ENCODE data around the gene KIF2B.

KIF2B gene, protein sequence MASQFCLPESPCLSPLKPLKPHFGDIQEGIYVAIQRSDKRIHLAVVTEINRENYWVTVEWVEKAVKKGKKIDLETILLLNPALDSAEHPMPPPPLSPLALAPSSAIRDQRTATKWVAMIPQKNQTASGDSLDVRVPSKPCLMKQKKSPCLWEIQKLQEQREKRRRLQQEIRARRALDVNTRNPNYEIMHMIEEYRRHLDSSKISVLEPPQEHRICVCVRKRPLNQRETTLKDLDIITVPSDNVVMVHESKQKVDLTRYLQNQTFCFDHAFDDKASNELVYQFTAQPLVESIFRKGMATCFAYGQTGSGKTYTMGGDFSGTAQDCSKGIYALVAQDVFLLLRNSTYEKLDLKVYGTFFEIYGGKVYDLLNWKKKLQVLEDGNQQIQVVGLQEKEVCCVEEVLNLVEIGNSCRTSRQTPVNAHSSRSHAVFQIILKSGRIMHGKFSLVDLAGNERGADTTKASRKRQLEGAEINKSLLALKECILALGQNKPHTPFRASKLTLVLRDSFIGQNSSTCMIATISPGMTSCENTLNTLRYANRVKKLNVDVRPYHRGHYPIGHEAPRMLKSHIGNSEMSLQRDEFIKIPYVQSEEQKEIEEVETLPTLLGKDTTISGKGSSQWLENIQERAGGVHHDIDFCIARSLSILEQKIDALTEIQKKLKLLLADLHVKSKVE

DNA sequence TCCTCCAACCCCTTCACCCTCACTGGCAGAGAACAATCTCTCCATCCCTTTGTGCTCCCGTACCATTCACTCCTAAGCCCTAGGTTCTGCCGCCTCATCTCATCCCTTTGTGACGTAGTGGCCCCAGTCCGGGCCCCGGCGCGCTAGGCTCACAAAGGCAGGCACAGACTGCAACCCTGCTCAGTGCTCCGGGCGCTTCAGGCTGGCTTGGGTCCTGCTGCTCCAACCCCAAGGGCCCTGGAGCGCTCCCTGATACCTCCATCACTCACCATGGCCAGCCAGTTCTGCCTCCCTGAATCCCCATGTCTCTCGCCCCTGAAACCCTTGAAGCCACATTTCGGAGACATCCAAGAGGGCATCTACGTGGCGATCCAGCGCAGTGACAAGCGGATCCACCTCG is at the start of gene KIF2B:
KIF2B (plus strand) TSS at position 164 of the 400 bp plus-strand sequence; CDS start at position 271, 107 bp downstream.
- Mint-ChIP-seq H3K27me3 (ENCODE audit: low read depth) (no peaks in the 10 kb centered on the region), H3K27ac (no peak within 1 kb of the TSS), H3K9me3 (peaks cover 26% of the 10 kb centered on the region), H3K4me3 (no peak within 1 kb of the TSS), H3K4me1 (ENCODE audit: low read depth) (no peaks in the 10 kb centered on the region), H3K36me3 (ENCODE audit: low read depth) (no peaks in the 10 kb centered on the region)
- no peak for DNase-seq (ENCODE audit: low spot score)

DNA sequence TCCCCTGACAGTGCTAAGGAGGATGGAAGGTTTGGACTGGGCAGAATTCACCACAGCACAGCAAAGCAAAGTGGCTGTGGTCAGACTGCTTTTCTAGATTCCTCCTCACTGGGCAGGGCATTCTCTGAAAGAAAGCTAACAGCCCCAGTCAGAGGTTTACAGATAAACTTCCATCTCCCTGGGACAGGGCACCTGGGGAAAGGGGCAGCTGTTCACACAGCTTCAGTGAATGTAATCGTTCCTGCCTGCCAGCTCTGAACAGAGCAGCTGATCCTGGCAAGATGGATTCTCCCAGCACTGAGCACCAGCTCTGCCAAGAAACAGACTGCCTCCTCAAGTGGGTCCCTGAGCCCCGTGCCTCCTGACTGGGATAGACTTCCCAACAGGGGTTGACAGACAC is 42.4 kb upstream of the KIF2B start:
- Mint-ChIP-seq H3K4me3 (no peak overlapping the region), H3K9me3 (peaks cover 29% of the 10 kb centered on the region), H3K27ac (no peak overlapping the region)

DNA sequence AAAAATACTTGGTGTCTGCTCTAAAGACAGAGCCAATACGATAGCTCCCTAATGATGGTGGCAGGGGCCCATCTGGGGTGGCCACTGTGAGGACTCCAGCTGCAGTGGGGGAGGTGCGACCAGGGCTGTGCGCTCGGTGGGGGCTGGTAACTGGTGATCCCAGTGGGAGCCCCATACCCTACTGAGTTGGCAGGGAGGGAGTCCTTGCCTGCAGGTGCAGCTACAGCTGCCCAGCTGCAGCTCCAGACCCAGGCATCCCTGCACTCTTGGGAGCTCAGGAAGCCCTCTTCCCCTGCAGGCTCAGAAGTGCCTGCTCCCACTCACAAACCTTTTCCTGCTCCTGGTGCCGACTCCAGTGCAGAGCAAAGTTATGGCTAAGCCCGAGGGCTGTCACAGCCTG is 31.2 kb upstream of the KIF2B start:
- H3K4me1 Mint-ChIP-seq (ENCODE audit: low read depth): no peaks in the 10 kb centered on the region

More for the DNA sequence above, 42.4 kb upstream of the KIF2B start:
- no peaks in the 10 kb centered on the region for H3K4me1 Mint-ChIP-seq (ENCODE audit: low read depth)
- H3K27me3 Mint-ChIP-seq (ENCODE audit: low read depth): no peaks in the 10 kb centered on the region
- DNase-seq (ENCODE audit: low spot score): no peak
- H3K36me3 Mint-ChIP-seq (ENCODE audit: low read depth): no peaks in the 10 kb centered on the region

DNA sequence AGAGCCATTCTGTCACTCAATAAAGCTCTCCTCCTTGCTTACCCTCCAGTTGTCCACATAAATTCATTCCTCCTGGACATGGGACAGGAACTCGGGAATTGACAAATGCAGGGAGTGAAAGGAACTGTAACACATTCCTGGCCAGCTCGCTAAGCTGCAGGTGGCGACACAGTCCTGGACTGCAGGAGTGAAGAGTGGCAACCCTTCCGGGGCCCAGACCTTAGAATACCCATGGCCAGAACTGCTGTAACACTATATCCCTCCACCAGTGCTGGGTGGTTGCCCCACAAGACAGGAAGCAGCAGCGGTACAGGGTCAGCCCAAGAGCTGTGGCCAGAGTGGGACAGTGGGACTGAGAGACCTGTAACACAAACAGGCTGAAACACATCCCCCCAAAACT is 30.3 kb upstream of the KIF2B start:
- H3K27ac Mint-ChIP-seq: no peak overlapping the region
- H3K36me3 Mint-ChIP-seq (ENCODE audit: low read depth): no peaks in the 10 kb centered on the region
- no peaks in the 10 kb centered on the region for H3K4me1 Mint-ChIP-seq (ENCODE audit: low read depth)
- H3K4me3 Mint-ChIP-seq: no peak overlapping the region
- no peak for DNase-seq (ENCODE audit: low spot score)
- H3K27me3 Mint-ChIP-seq (ENCODE audit: low read depth): no peaks in the 10 kb centered on the region
- peaks cover 20% of the 10 kb centered on the region for H3K9me3 Mint-ChIP-seq

More for the DNA sequence above, 31.2 kb upstream of the KIF2B start:
- no peak overlapping the region for H3K4me3 Mint-ChIP-seq
- no peaks in the 10 kb centered on the region for H3K36me3 Mint-ChIP-seq (ENCODE audit: low read depth)
- DNase-seq (ENCODE audit: low spot score): no peak
- peaks cover 23% of the 10 kb centered on the region for H3K9me3 Mint-ChIP-seq
- H3K27me3 Mint-ChIP-seq (ENCODE audit: low read depth): no peaks in the 10 kb centered on the region
- H3K27ac Mint-ChIP-seq: no peak overlapping the region

DNA sequence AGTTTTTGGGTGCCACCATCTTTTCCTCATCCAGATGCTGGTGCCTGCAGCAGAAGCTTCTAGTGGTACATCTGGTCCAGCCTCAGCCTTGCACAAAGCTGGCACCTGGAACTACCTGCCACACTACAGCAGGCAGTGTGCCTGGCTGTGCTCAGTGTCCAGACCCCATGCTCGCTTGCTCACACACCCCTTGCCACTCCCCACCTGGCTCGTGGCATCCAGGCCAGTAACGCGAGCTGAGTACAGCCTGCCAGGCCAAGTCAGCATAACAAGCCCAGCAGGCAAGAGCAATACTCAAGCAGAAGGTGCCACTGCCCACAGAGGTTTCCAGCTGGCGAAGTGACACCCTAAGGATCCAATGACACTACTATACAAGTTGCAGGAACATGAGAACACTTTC is 29.7 kb upstream of the KIF2B start:
- no peak overlapping the region for H3K4me3 Mint-ChIP-seq
- DNase-seq (ENCODE audit: low spot score): no peak
- H3K27ac Mint-ChIP-seq: no peak overlapping the region
- peaks cover 20% of the 10 kb centered on the region for H3K9me3 Mint-ChIP-seq
- no peaks in the 10 kb centered on the region for H3K36me3 Mint-ChIP-seq (ENCODE audit: low read depth)
- H3K27me3 Mint-ChIP-seq (ENCODE audit: low read depth): no peaks in the 10 kb centered on the region
- no peaks in the 10 kb centered on the region for H3K4me1 Mint-ChIP-seq (ENCODE audit: low read depth)

DNA sequence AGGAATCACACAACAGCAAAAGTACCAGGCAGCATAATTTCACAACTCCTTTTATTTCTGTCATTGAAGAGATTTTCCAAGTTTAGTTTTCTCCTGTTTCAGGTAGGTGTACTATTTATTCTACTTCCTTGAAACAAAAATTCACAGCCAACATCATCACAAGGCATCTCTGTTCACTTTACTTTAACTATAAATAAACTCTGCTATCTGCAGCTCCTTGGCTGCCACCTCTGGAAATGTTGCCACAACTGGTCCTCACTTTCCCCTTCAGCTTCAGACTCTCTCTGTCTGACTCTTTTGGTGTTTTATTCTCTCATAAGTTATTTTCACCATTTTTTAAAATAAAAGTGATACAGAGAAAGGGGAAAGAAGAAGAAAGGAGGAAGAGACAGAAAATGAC is 27.9 kb upstream of the KIF2B start:
- Mint-ChIP-seq H3K36me3 (ENCODE audit: low read depth) (no peaks in the 10 kb centered on the region), H3K9me3 (peaks cover 24% of the 10 kb centered on the region), H3K4me1 (ENCODE audit: low read depth) (no peaks in the 10 kb centered on the region), H3K27ac (no peak overlapping the region), H3K4me3 (no peak overlapping the region), H3K27me3 (ENCODE audit: low read depth) (no peaks in the 10 kb centered on the region)
- no peak for DNase-seq (ENCODE audit: low spot score)

DNA sequence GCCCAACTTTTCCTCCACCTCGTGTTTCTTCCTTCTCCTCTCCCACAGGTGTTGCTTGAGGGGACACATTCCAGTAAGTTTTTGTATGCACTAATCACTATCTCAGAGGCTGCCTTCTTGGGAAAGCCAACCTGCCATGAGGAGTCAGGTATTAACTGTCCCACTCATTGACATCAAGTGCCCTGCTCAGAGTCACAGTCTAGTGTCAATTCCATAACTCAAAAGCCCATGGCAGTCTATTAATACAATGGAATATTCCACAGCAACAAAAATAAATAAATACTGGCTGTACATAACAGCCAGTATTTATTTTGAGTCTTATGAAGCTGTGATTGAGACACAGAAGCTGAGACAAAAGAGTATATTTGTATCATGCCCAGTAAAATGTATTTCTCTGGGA is 26.1 kb upstream of the KIF2B start:
- H3K9me3 Mint-ChIP-seq: peaks cover 24% of the 10 kb centered on the region

DNA sequence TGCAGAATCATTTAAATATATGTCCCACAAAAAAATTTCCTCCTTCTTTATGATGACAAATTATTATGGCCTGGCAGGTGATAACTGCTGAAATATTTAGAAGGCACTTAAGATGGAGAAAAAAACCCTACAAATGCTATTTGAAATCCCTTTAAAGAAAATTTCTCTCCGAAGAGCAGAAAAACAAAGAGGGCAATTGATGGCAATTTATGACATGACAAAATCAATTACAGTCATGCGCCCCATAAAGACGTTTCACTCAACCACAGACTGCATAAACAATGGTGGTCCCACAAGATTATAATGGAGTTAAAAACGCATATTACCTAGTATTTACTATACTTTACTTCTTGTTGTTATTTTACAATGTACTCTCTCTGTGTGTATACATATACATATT is 25.2 kb upstream of the KIF2B start:
- no peak for DNase-seq (ENCODE audit: low spot score)
- Mint-ChIP-seq H3K4me3 (no peak overlapping the region), H3K27me3 (ENCODE audit: low read depth) (no peaks in the 10 kb centered on the region), H3K36me3 (ENCODE audit: low read depth) (no peaks in the 10 kb centered on the region), H3K4me1 (ENCODE audit: low read depth) (no peaks in the 10 kb centered on the region), H3K9me3 (peaks cover 24% of the 10 kb centered on the region), H3K27ac (no peak overlapping the region)

More for the DNA sequence above, 26.1 kb upstream of the KIF2B start:
- DNase-seq (ENCODE audit: low spot score): no peak
- no peaks in the 10 kb centered on the region for H3K27me3 Mint-ChIP-seq (ENCODE audit: low read depth)
- no peaks in the 10 kb centered on the region for H3K4me1 Mint-ChIP-seq (ENCODE audit: low read depth)
- H3K27ac Mint-ChIP-seq: no peak overlapping the region
- H3K4me3 Mint-ChIP-seq: no peak overlapping the region
- H3K36me3 Mint-ChIP-seq (ENCODE audit: low read depth): no peaks in the 10 kb centered on the region

DNA sequence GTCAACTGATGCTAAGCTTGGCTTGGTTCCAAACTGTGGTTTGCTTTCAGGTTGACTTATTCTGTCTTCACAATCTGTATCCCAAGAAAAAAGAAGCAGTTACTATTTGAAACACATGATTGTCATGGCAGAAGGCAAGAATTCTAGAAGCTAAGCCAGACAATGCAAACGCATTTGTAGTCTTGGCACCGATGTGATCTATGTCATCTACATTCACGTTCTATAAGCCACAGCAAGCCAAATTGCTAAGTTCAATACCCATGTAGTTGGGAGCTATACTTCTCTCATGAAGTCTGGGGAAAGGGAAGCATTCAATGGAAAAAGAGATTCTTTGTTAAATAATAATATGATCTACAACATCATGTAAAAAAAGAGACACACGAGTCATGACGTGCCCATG is 18.3 kb upstream of the KIF2B start:
- Mint-ChIP-seq H3K27ac (no peak overlapping the region), H3K27me3 (ENCODE audit: low read depth) (no peaks in the 10 kb centered on the region), H3K9me3 (peaks cover 20% of the 10 kb centered on the region), H3K36me3 (ENCODE audit: low read depth) (no peaks in the 10 kb centered on the region), H3K4me1 (ENCODE audit: low read depth) (no peaks in the 10 kb centered on the region), H3K4me3 (no peak overlapping the region)
- DNase-seq (ENCODE audit: low spot score): no peak

DNA sequence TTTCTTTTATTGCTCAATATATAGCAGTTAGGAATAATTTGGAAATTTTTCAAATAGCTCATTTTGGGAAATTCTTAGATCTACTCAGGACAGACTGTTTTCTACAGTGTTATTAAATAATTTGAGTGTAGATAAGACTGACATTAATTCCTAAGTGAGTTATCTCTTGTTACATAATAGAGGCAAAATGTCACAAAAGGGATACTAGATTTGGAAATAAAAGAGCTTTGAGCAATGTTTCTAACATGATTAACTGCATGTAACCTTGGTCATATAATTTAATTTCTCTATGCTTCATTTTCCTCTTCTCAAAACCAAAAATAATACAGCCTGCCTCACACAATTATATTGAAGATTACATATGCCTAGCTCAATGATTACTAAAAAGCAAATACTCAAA is 16.3 kb upstream of the KIF2B start:
- Mint-ChIP-seq H3K9me3 (peaks cover 12% of the 10 kb centered on the region), H3K27me3 (ENCODE audit: low read depth) (no peaks in the 10 kb centered on the region), H3K4me3 (no peak overlapping the region), H3K27ac (no peak overlapping the region), H3K36me3 (ENCODE audit: low read depth) (no peaks in the 10 kb centered on the region), H3K4me1 (ENCODE audit: low read depth) (no peaks in the 10 kb centered on the region)
- DNase-seq (ENCODE audit: low spot score): no peak

DNA sequence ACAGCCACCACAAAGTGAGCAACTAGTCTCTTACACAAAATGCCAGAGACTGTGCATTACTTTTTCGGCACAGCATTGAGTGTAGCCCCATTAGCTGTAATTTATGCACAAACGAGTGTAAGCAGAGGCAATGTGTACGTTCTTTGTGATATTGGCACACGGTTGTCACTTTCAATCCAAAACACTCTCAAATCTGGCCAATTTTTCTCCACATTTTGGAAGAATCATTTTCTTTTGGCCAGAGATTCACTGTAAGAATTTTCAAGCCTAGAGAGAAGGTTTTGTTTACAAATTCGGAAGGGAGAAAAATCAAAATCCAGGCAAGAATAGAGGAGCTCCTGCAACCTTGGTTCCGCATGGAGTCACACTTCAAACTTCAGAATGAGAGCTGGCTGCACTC is 15.4 kb upstream of the KIF2B start:
- Mint-ChIP-seq H3K4me3 (no peak overlapping the region), H3K4me1 (ENCODE audit: low read depth) (no peaks in the 10 kb centered on the region), H3K27me3 (ENCODE audit: low read depth) (no peaks in the 10 kb centered on the region), H3K36me3 (ENCODE audit: low read depth) (no peaks in the 10 kb centered on the region), H3K9me3 (peaks cover 12% of the 10 kb centered on the region), H3K27ac (no peak overlapping the region)
- no peak for DNase-seq (ENCODE audit: low spot score)

DNA sequence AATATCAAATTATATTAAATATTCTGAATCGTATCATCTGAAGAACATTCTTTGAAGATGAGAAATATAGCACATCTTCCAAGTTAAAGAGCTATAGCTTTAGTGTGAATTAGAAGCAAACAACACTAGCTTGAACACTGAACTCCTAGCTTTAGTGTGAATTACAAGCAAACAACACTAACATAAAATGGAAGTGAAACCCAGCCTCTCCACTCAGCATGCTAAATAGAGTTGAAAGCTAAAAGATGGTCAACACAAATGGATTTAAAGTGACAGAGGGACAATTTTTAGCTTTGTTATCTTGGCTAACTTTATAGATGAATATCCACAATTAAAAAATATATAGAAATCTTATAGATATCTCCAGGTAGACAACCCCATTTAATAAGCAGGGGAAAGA is 4.5 kb upstream of the KIF2B start:
- no peak for DNase-seq (ENCODE audit: low spot score)
- Mint-ChIP-seq H3K27ac (no peak overlapping the region), H3K4me3 (no peak overlapping the region), H3K36me3 (ENCODE audit: low read depth) (no peaks in the 10 kb centered on the region), H3K4me1 (ENCODE audit: low read depth) (no peaks in the 10 kb centered on the region), H3K27me3 (ENCODE audit: low read depth) (no peaks in the 10 kb centered on the region), H3K9me3 (peaks cover 10% of the 10 kb centered on the region)

DNA sequence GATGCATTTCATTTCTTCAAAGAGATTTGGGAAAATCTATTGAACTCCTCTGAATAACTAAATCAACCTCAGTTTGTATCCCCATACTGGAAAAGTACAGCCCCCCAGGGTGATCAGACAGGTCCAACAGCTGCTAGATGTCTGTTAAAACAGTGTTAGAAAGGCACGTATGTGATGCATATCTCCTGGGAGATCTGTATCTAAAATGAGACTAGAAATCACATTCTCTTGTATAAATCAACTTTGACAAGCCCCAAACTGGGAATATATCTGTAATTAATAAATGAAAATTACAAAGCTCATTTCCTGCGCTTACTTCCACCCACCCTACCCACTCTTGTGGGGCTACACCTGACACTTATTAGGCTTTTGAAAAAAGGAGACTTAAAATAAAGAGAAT is 3.8 kb upstream of the KIF2B start:
- H3K9me3 Mint-ChIP-seq: peaks cover 14% of the 10 kb centered on the region
- no peaks in the 10 kb centered on the region for H3K27me3 Mint-ChIP-seq (ENCODE audit: low read depth)
- no peak overlapping the region for H3K27ac Mint-ChIP-seq
- no peaks in the 10 kb centered on the region for H3K4me1 Mint-ChIP-seq (ENCODE audit: low read depth)
- H3K4me3 Mint-ChIP-seq: no peak overlapping the region
- no peak for DNase-seq (ENCODE audit: low spot score)
- no peaks in the 10 kb centered on the region for H3K36me3 Mint-ChIP-seq (ENCODE audit: low read depth)

DNA sequence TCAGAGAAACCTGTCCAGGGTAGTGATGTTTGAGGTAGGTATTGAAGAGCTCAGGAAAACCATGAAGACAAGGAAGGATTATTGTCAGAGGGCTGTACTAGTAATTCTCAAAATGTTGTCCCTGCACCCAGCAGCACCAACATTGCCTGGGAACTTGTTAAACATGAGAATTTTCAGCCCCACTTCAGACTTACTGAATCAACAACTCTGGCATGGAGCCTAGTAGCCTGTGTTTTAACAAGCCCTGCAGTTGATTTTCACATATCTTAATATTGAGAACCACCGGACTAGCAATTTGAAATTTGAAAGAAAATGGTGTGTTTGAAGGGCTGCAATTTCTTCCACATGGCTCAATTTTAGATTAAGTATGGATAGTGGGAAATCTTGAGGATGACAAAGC is 2.8 kb upstream of the KIF2B start:
- DNase-seq (ENCODE audit: low spot score): no peak
- H3K4me1 Mint-ChIP-seq (ENCODE audit: low read depth): no peaks in the 10 kb centered on the region
- no peaks in the 10 kb centered on the region for H3K36me3 Mint-ChIP-seq (ENCODE audit: low read depth)
- no peak overlapping the region for H3K4me3 Mint-ChIP-seq
- H3K27me3 Mint-ChIP-seq (ENCODE audit: low read depth): no peaks in the 10 kb centered on the region
- no peak overlapping the region for H3K27ac Mint-ChIP-seq
- peaks cover 23% of the 10 kb centered on the region for H3K9me3 Mint-ChIP-seq
